ENCODE measurements around the gene STIM2.

STIM2 gene

DNA sequence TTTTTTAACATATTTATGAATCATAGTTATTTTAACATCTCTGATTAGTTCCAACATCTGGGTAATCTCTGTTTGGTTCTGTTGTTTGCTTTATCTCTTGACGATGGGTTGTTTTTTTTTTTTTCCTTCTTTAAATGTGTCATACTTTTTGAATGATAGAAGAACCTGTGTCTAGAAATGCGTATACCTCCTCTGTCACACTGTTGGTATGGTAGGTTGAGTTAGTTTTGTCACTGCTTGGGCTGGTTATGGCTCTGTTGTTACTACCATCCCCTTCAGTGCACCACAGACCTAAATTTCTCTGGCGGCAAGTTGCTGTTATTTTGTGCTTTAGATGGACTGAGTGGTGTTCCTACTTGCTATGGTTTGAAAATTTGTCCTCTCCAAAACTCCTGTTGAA, 16.8 kb downstream of the STIM2 start:
- Histone ChIP-seq H2AFZ (ENCODE audit: low read length) (no peak overlapping the region), H3K27me3 (ENCODE audit: insufficient read depth, low read length) (no peaks in the 10 kb centered on the region), H3K4me2 (ENCODE audit: low read length) (no peak overlapping the region), H3K27ac (ENCODE audit: low read depth, low read length, poor library complexity, severe bottlenecking) (no peak overlapping the region), H3K79me2 (ENCODE audit: insufficient read depth, low read length) (peaks cover 85% of the 10 kb centered on the region), H4K20me1 (ENCODE audit: insufficient read depth, low read length) (no peaks in the 10 kb centered on the region), H3K9me2 (ENCODE audit: low read depth, low read length) (no peaks in the 10 kb centered on the region), H3K9me3 (ENCODE audit: low read length) (no peaks in the 10 kb centered on the region), H3K36me3 (ENCODE audit: insufficient read depth, low read length) (peaks cover 43% of the 10 kb centered on the region), H3K4me1 (ENCODE audit: insufficient read depth, low read length, severe bottlenecking) (peaks cover 10% of the 10 kb centered on the region), H3K4me3 (ENCODE audit: low read depth, low read length, poor library complexity, severe bottlenecking) (no peak overlapping the region), H3F3A (ENCODE audit: insufficient read depth, low read length) (no peaks in the 10 kb centered on the region), H3K9ac (ENCODE audit: low read length) (no peak overlapping the region)
- no peak for TF ChIP-seq EZH2 (IDR thresholded peaks at IDR 0.05; ENCODE audit: borderline replicate concordance, low read length)
- TF ChIP-seq, protein P1, sequence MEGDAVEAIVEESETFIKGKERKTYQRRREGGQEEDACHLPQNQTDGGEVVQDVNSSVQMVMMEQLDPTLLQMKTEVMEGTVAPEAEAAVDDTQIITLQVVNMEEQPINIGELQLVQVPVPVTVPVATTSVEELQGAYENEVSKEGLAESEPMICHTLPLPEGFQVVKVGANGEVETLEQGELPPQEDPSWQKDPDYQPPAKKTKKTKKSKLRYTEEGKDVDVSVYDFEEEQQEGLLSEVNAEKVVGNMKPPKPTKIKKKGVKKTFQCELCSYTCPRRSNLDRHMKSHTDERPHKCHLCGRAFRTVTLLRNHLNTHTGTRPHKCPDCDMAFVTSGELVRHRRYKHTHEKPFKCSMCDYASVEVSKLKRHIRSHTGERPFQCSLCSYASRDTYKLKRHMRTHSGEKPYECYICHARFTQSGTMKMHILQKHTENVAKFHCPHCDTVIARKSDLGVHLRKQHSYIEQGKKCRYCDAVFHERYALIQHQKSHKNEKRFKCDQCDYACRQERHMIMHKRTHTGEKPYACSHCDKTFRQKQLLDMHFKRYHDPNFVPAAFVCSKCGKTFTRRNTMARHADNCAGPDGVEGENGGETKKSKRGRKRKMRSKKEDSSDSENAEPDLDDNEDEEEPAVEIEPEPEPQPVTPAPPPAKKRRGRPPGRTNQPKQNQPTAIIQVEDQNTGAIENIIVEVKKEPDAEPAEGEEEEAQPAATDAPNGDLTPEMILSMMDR (IDR thresholded peaks at IDR 0.05; ENCODE audit: low read length), result no peak

DNA sequence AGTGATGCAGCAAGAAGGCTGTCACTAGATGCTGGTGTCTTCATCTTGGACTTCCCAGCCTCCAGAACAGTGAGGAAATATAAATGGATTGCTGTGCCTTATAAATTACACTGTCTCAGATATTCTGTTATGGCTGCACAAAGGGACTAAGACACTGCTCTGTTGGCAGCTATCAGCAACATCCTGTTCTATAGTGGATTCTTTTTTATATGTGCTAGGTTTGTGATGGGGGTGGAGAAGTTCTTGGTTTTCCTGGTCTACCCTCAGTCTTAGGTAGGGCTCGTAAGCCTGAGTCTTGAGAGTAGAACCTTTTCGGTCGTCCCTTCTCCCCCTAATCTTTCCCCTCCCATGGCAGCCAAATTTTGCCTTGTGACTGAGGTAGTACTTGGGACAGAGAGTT, 17.3 kb downstream of the STIM2 start:
- H3K79me2 ChIP-seq (ENCODE audit: insufficient read depth, low read length), result peaks cover 85% of the 10 kb centered on the region

DNA sequence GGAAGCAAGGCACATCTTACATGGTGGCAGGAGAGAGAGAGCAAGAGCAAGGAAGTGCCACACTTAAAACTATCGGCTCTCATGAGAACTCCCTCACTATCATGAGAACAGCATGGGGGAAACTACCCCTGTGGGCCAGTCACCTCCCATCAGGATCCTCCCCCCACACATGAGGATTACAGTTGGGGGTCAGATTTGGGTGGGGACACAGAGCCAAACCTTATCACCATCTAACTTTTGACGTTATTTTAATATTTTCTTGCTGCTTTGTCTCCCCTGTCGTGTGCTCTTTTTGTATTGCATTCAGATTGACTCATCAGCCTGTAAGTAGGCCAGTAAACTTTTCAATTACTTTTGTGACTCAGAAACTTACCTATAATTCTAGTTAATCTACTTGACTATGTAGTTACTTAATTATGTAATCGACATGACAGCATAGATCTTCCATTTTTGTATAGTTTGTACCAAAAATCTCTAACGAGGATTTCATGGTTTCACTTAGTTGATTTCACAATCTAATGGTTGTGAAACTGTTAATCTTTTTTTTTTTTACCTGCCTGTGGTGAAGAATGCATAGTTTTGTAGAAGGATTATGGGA, 18.3 kb downstream of the STIM2 start:
- no peak overlapping the region for H2AFZ ChIP-seq (ENCODE audit: low read length)
- H3K79me2 ChIP-seq (ENCODE audit: insufficient read depth, low read length), result peaks cover 88% of the 10 kb centered on the region
- peaks cover 43% of the 10 kb centered on the region for H3K36me3 ChIP-seq (ENCODE audit: insufficient read depth, low read length)
- H3K4me3 ChIP-seq (ENCODE audit: low read depth, low read length, poor library complexity, severe bottlenecking), result no peak overlapping the region
- H3K9ac ChIP-seq (ENCODE audit: low read length), result no peak overlapping the region
- TF ChIP-seq, protein P1 (IDR thresholded peaks at IDR 0.05; ENCODE audit: low read length), result no peak
- no peak for TF ChIP-seq EZH2 (IDR thresholded peaks at IDR 0.05; ENCODE audit: borderline replicate concordance, low read length)
- H3K9me2 ChIP-seq (ENCODE audit: low read depth, low read length), result no peaks in the 10 kb centered on the region
- H3K4me1 ChIP-seq (ENCODE audit: insufficient read depth, low read length, severe bottlenecking), result peaks cover 25% of the 10 kb centered on the region
- no peaks in the 10 kb centered on the region for H4K20me1 ChIP-seq (ENCODE audit: insufficient read depth, low read length)
- no peak overlapping the region for H3K27ac ChIP-seq (ENCODE audit: low read depth, low read length, poor library complexity, severe bottlenecking)
- no peaks in the 10 kb centered on the region for H3K27me3 ChIP-seq (ENCODE audit: insufficient read depth, low read length)
- H3K4me2 ChIP-seq (ENCODE audit: low read length), result no peak overlapping the region
- no peaks in the 10 kb centered on the region for H3F3A ChIP-seq (ENCODE audit: insufficient read depth, low read length)
- no peaks in the 10 kb centered on the region for H3K9me3 ChIP-seq (ENCODE audit: low read length)

More for the DNA sequence above, 17.3 kb downstream of the STIM2 start:
- Histone ChIP-seq H4K20me1 (ENCODE audit: insufficient read depth, low read length) (no peaks in the 10 kb centered on the region), H3K27me3 (ENCODE audit: insufficient read depth, low read length) (no peaks in the 10 kb centered on the region), H3K4me1 (ENCODE audit: insufficient read depth, low read length, severe bottlenecking) (peaks cover 15% of the 10 kb centered on the region), H3K4me3 (ENCODE audit: low read depth, low read length, poor library complexity, severe bottlenecking) (no peak overlapping the region), H3K9me2 (ENCODE audit: low read depth, low read length) (no peaks in the 10 kb centered on the region), H3K27ac (ENCODE audit: low read depth, low read length, poor library complexity, severe bottlenecking) (no peak overlapping the region), H3K36me3 (ENCODE audit: insufficient read depth, low read length) (peaks cover 43% of the 10 kb centered on the region), H2AFZ (ENCODE audit: low read length) (no peak overlapping the region), H3K9ac (ENCODE audit: low read length) (no peak overlapping the region), H3K9me3 (ENCODE audit: low read length) (no peaks in the 10 kb centered on the region), H3F3A (ENCODE audit: insufficient read depth, low read length) (no peaks in the 10 kb centered on the region), H3K4me2 (ENCODE audit: low read length) (no peak overlapping the region)
- TF ChIP-seq, protein P1 (IDR thresholded peaks at IDR 0.05; ENCODE audit: low read length), result no peak
- no peak for TF ChIP-seq EZH2 (IDR thresholded peaks at IDR 0.05; ENCODE audit: borderline replicate concordance, low read length)

Measured in OCI-LY1 (cell line).